ENCODE data around the gene OVCA2.
A peak's percentile ranks its signal among the peaks of the same experiment; 100 is the strongest.

The OVCA2 gene

DNA sequence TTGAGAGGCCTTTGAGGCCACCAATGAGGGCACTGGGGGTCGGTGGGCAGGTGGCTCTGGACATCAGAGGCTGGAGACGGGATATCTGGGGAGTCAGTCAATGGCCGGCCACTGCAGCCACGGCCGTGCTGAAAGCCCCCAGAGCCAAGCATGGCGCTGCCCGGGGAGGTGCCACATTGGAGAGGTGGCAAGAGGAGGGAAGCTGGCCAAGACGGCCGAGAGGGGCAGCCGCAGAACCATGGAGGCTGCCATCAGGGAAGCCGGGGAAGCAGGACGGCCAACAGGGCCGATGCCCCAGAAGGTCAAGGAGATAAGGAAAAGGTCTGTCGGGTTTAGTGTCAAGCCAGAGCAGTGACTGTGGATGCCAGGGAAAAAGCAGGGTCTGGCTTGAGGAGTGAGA is 26.5 kb upstream of the OVCA2 start:
- DNase-seq: no peak

- DNase-seq: no peak
Measured at GRCh38 chr17:2016494-2016893, 25.3 kb upstream of the OVCA2 start.

DNA sequence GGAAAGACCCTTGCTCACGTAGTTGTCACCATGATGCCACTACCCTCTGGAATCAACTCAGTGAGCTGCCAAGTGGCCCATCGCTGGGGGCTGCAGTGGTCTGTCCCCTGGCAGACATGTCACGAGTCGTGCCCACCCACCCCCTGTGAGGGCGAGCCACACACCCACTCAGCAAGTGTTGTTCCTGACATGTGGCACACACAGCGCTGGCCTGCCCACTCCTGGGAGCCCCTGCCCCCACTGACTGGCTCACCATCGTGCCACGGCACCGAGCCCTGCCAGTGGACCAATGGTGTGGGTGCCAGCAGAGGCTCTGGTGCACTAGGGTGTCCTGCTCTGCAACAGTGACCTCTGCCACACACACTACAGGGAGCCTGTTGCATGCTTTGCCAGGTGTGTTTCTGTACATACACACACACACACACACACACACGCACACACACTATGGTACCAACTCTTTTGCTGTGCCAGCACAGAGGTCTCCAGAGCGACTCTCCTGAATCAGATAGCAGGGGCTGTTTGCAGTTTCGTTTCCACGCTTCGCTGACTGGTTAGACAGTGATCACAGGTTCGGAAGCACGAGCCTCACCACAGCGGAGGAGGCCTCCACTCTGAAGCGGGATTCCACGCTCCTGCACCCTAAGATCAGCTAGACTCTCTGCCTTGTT is 24.4 kb upstream of the OVCA2 start:
- DNase-seq: no peak

- no peak for DNase-seq
Measured at GRCh38 chr17:2018716-2019510, 22.9 kb upstream of the OVCA2 start.

GRCh38 chr17:2019723-2020122 is 22.1 kb upstream of the OVCA2 start:
- DNase-seq: no peak

- DNase-seq: no peak
Measured at GRCh38 chr17:2020721-2021120, 21.1 kb upstream of the OVCA2 start.

GRCh38 chr17:2022647-2023240 is 19.1 kb upstream of the OVCA2 start:
- DNase-seq: no peak

DNA sequence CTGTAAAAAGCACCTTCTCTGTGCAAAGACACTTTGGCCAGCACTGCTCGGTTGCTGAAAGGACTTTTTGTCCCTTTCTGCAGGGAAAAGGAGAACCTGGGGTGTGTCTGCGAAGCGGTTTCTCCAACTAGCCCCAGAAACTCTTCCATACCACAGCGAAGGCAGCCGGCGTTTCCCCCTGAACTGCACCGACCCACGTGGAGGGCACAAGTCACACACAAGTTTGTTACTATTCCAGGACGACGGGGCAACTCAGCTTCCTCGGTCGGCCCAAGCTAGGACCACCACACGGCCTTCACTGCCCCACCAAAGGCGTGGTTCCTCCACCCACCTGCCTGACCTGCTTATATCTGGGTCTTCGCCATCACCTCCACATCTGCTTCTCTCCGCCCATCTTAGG is 18.6 kb upstream of the OVCA2 start:
- DNase-seq: no peak

DNA sequence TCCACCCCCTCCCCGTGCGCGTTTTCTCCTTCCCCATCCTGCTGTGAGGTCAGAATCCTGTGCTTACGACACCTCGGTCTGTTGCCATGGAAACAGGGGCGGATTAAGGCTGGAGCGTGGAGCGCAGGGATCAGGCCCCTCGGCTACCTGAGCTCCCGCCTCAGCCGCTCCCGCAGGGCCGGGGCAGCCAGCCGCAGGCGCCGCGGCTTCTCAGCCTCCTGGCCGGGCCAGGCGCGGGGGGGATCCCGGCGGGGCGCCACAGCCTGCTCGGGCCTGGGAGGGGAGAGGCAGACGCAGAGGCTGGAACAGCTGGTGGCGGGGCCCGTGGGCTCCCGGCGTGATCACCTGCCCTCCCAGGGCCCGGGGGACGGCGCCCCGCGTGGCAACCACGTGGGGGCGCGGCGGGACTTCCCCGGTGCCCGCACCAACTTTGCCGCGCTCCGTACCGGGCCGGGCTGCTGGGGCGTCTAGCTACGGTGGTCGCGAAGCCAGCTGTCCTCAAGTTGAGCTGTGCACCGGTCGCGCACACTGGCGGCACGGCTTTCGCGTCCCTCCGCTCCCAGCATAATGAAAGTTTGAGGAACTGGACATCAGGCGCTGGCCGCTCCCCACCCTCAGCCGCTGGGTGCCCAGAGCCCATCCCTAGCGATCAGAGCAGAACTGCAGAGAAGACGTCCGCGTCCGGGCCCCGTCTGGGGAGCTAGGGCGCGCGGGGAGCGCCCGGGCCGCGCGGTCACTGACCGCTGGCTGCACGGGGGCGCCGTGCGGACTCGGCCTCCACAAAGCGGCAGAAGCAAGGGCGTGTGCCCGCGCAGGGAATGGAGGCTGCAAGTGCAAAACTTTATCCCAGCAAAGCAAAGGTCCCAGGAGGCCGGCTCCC is 17.9 kb upstream of the OVCA2 start:
- peak; percentile 8 to 22 for DNase-seq

GRCh38 chr17:2024572-2025219 is 17.1 kb upstream of the OVCA2 start:
- no peak for DNase-seq

DNA sequence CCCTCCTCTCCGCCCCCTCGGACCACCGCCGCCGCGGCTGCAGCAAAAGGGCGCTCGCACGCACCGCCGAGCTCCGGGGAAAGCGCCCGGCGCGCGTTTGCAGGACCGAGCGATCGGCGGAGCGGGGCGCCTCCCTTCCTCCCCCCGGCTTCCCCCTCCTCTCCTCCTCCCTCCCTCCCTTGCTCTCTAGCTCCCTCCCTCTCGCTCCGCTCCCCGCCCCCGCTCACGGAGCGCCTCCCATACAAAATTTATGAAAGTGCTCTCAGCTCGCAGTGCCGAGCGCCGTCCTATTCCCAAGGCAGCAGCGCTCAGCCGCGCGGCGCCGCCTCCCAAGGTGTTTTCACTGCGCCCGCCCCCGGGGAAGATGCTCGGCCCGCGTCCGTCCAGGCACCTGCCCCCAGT is 16.6 kb upstream of the OVCA2 start, which contains the start of gene RTN4RL1:
RTN4RL1 (minus strand) TSS at position 115 of the 402 bp plus-strand sequence. CDS start 469 bp downstream, outside the sequence.
- no peak for DNase-seq

DNA sequence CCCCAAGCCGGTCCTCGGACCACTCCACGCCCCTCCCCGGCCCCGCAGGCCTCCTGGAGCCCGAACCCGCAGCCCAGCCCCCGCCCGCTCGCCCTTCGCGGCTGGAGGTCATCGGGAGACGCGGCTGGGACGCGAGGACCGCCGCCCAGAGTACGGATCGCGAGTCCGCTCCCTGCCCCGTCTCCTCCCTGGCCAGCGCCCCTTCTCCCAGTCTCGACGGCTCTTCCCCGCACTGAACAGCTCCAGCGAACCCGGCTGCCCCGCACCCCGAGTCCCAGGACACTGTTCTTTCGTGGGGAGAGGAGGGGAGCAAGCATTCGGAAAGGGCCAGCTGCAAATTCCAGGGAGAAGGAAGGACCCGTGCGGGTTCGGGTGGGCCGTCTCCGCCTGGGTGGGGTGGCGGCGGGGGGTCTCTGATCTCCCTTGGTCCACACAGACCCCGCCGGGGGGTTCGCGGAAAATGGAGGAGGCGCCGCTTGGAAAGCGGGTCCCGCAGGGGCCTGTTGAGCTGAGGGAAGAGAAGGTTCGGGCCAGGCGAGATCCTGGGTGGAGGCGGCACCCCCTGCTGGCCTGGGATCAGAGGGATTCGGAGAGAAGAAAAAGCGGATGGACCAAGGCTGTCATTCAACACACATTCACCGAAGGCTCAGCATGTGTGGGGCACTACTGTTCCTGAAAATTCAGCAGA is 16.1 kb upstream of the OVCA2 start:
- no peak for DNase-seq

DNA sequence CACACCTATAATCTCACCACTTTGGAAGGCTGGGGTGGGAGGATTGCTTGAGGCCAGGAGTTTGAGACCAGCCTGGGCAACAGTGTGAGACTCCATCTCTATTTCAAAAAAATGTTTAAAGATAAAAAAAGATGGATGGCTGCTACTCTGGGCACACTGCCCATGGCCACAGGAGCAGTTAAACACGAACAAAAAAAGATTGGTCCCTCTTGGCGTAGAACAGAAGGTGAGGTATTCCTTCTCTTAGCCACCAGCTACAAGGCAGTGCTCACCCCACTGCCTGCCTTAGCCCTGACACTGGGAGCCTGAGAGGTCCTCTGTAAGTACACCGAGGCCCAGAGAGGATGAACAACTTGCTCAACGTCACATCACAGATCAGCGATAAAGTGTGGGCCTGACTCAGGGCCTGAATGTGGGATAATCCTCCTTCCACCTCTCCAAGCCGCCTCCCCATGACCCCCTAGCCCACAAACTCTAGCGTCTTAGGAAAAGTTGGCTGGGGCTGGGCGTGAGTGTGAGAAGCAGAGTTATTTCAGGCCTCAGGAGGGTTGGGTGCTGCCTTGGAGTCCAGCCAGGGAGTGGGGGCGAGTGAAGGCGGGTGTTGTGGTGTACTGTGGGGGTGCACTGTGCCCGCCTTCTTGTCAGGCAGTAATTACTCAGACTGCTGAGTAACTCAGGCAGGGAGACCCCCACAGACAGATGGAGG is 14.1 kb upstream of the OVCA2 start:
- DNase-seq: no peak

- DNase-seq: no peak
Measured at GRCh38 chr17:2028234-2028614, 13.6 kb upstream of the OVCA2 start.

DNA sequence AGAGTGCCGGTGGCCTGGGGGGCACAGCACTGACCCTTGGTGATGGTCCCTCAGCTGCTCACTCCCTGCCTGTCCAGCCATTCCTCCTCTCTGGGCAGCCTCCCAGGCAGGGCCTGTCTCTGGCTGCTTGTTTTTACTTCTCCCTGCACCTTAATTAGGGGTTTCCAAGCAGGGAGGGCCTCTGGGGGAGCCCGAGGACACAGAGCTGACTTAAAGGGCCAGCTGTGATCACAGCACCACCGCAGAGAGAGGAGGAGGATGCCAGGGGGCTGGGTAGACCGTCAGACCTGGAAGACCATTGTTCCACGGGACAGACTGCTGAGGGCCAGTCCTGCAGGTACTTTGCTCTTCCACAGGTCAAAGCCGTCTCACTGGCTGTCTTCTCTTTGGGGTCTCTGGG is 13.1 kb upstream of the OVCA2 start:
- DNase-seq: no peak

GRCh38 chr17:2029911-2030778 is 11.7 kb upstream of the OVCA2 start, which contains the start of gene DPH1:
Gene DPH1 (plus strand): TSS chr17:2030153. CDS start chr17:2030170, 17 bp downstream.
- DNase-seq: peak; percentile 62 to 70

DNA sequence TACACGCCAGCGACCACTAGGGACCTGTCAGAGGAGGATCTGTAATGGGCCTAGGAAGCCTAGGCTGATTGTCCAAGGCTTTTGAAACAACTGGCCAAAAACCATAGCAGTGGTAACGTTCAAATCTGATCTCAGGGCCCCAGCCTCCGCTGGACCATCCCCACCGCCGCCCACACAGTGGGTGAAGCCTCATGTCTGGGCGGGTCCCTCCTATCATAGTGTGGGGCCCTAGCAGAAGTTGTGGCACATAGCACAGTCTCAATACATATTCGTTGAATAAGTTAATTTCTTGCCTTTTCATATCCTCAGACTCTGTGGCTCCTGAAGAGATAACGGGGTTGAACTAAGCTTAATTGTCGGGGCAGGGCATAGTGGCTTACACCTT is 11.1 kb upstream of the OVCA2 start:
- no peak for DNase-seq

DNA sequence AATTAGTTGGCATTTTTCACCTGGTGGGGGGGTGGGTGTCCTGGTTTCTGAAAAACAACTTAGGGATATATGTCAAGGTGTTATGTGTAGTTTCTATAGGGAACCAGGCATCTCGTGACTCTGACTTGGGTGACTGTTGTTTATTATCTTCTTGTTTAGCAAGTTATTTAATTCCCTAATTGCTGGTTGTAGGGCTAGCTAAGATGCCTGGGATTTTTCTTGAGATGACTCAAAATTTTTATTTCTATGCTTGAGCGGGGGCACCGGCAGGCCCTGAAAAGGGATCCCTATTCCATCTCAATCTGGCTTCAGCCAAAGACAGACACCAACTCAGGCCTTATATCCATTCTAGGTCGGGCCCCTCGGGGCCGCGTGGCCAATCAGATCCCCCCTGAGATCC is 8.7 kb upstream of the OVCA2 start:
- no peak for DNase-seq

- no peak for DNase-seq
Measured at GRCh38 chr17:2034157-2034556, 7.7 kb upstream of the OVCA2 start.

Data from AML-193 (cell line).